Mononuclear cell (primary cell): ENCODE results near the gene CDON. TPM values are rescaled to one million over a fixed set of nuclear protein-coding genes. Genes with fewer than 3 reads are reported as not detected.

Source experiments
- H3K27me3 ChIP-seq: 2 replicates; pipeline ENCODE4 v1.6.0; 2011; ENCODE audit warnings: low read length, control low read depth; ENCODE audit not compliant: insufficient read depth
- H3K4me1 ChIP-seq: 2 replicates; pipeline ENCODE4 v1.5.1; 2011; ENCODE audit warnings: mild to moderate bottlenecking, low read length, control low read depth; ENCODE audit not compliant: insufficient read depth
- H3K4me3 ChIP-seq: 2 replicates; pipeline ENCODE4 v1.5.1; 2011; ENCODE audit warnings: mild to moderate bottlenecking, low read length, moderate library complexity
- H3K9me3 ChIP-seq: 2 replicates; pipeline ENCODE4 v1.5.1; 2011; ENCODE audit warnings: low read depth, mild to moderate bottlenecking, control low read depth, low read length
- total RNA-seq: library from RNA; depleted of rRNA; stranded (reverse); fragments of >200 nt; gene quantifications from one replicate; pipeline ENCODE4 v1.2.3, GENCODE V29; 2012

CDON gene
- total RNA-seq, 1 donor: 1.2 TPM

GRCh38 chr11:125944350-125945010 is 118.2 kb downstream of the CDON start:
- H3K4me1 ChIP-seq: no peaks in the 10 kb centered on the region
- H3K4me3 ChIP-seq: no peak overlapping the region
- H3K27me3 ChIP-seq: no peaks in the 10 kb centered on the region
- H3K9me3 ChIP-seq: no peaks in the 10 kb centered on the region

- Histone ChIP-seq H3K4me3 (no peak overlapping the region), H3K27me3 (no peaks in the 10 kb centered on the region), H3K9me3 (no peaks in the 10 kb centered on the region), H3K4me1 (no peaks in the 10 kb centered on the region)
Measured at GRCh38 chr11:125943661-125944349, 118.9 kb downstream of the CDON start.

GRCh38 chr11:125942771-125943428 is 119.8 kb downstream of the CDON start:
- no peaks in the 10 kb centered on the region for H3K9me3 ChIP-seq
- H3K4me3 ChIP-seq: no peak overlapping the region
- no peaks in the 10 kb centered on the region for H3K27me3 ChIP-seq
- no peaks in the 10 kb centered on the region for H3K4me1 ChIP-seq

GRCh38 chr11:125941619-125942611 is 120.8 kb downstream of the CDON start:
- H3K4me1 ChIP-seq: no peaks in the 10 kb centered on the region
- H3K4me3 ChIP-seq: no peak overlapping the region
- no peaks in the 10 kb centered on the region for H3K9me3 ChIP-seq
- no peaks in the 10 kb centered on the region for H3K27me3 ChIP-seq

- H3K27me3 ChIP-seq: no peaks in the 10 kb centered on the region
- no peaks in the 10 kb centered on the region for H3K4me1 ChIP-seq
Measured at GRCh38 chr11:125941267-125941618, 121.4 kb downstream of the CDON start.

DNA sequence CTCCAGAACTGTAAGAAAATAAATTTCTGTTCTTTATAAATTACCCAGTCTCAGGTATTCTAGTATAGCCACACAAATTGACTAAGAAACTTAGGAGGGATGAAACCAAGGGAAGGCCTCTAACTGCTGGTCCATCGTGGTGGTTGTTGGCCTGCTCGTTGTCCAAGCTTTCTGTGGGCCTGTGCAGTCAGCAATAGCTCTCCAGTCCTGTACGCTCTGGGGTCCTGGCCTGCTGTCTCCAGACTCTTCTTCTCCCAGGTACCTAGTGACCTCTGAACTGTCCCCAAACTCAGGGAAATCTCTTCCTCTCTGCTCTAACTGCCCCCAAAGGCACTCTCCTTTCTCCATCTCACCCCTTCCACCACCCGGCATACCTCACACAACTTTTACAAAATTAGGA is 122.5 kb downstream of the CDON start:
- H3K4me1 ChIP-seq: no peaks in the 10 kb centered on the region
- no peak overlapping the region for H3K4me3 ChIP-seq
- H3K27me3 ChIP-seq: no peaks in the 10 kb centered on the region
- H3K9me3 ChIP-seq: no peaks in the 10 kb centered on the region

More at GRCh38 chr11:125941267-125941618, 121.4 kb downstream of the CDON start:
- no peaks in the 10 kb centered on the region for H3K9me3 ChIP-seq
- no peak overlapping the region for H3K4me3 ChIP-seq

DNA sequence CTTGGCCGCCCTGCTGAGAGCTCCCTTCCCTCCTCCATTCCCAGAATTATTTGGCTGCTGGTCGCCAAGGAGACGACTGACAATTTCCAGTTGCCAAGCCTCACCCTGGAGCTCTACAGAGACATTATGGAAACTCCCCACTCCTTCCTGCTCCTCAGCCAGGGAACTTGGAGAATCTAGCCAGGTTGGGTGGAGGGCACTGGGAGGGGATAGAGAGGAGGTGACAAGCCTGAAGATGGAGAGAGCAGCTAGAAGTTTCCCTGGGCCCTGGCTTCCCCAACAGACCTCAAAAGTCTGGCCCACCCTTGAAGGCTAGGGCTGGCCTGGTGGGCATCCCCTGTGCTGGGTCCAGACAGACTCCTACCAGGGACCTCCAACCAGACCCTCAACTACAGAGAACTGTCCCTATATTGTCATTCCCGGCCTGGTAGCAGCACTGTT is 123.6 kb downstream of the CDON start:
- Histone ChIP-seq H3K4me1 (no peaks in the 10 kb centered on the region), H3K27me3 (no peaks in the 10 kb centered on the region), H3K4me3 (no peak overlapping the region), H3K9me3 (no peaks in the 10 kb centered on the region)

GRCh38 chr11:125938418-125938817 is 124.2 kb downstream of the CDON start:
- Histone ChIP-seq H3K4me1 (no peaks in the 10 kb centered on the region), H3K27me3 (no peaks in the 10 kb centered on the region), H3K9me3 (no peaks in the 10 kb centered on the region), H3K4me3 (no peak overlapping the region)

GRCh38 chr11:125935618-125936199 is 127.0 kb downstream of the CDON start:
- Histone ChIP-seq H3K4me1 (no peaks in the 10 kb centered on the region), H3K9me3 (no peaks in the 10 kb centered on the region), H3K27me3 (no peaks in the 10 kb centered on the region), H3K4me3 (no peak overlapping the region)

DNA sequence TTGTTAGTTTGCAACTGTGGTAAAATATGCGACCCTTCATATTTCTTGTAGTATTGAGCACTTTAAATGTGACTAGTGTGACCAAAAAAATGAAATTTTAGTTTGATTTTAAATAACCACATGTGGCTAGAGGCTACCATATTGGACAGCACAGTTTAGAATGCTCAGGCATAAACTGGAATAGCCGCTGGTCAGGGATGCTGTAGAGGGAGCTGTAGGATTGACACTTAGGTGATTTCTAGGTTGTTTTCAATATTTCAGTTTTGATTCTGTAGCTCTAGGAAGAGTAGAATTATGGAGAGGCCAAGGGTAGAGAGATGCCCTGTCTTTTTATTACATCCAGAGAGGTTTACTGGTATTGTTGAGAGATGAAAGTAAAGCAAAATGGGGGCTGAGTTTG is 127.6 kb downstream of the CDON start:
- no peaks in the 10 kb centered on the region for H3K4me1 ChIP-seq
- no peaks in the 10 kb centered on the region for H3K9me3 ChIP-seq
- H3K27me3 ChIP-seq: no peaks in the 10 kb centered on the region
- no peak overlapping the region for H3K4me3 ChIP-seq

- Histone ChIP-seq H3K4me3 (no peak overlapping the region), H3K9me3 (no peaks in the 10 kb centered on the region), H3K27me3 (no peaks in the 10 kb centered on the region), H3K4me1 (peaks cover 6% of the 10 kb centered on the region)
Measured at GRCh38 chr11:125934473-125934872, 128.2 kb downstream of the CDON start.

DNA sequence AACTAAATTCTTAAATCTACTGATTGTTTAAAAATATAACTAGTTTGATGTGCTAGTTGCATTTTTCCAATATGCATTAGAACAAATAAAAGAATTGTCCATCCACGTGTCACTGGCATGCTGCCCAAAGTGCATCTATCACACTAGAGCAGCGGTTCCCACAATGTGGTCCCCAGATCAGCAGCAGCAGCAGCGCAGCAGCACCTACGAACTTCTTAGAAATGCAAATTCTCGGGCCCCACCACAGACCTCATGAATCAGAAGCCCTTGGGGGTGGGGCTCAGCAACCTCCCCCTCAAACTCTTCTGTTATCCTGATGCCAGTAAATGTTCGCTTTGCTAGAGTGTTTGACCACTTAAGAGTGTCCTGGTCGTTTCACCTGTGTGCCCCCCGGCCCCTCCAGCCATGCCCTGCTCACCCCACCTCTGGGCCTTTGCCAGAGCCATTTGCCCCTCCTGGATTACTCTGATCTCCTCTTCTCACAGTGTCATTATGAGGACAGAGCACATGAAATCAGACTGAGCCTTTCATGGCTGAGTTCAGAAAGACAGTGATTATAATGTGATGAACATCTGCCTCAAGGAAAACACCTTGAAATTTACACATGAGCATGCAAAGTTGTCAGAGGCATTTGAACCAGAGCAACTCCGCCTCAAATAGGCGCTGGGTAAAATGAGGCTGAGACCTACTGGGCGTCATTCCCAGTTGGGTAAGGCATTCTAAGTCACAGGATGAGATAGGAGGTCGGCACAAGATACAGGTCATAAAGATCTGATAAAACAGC is 129.4 kb downstream of the CDON start:
- no peak overlapping the region for H3K4me3 ChIP-seq
- H3K27me3 ChIP-seq: no peaks in the 10 kb centered on the region
- H3K4me1 ChIP-seq: peaks cover 6% of the 10 kb centered on the region
- no peaks in the 10 kb centered on the region for H3K9me3 ChIP-seq

DNA sequence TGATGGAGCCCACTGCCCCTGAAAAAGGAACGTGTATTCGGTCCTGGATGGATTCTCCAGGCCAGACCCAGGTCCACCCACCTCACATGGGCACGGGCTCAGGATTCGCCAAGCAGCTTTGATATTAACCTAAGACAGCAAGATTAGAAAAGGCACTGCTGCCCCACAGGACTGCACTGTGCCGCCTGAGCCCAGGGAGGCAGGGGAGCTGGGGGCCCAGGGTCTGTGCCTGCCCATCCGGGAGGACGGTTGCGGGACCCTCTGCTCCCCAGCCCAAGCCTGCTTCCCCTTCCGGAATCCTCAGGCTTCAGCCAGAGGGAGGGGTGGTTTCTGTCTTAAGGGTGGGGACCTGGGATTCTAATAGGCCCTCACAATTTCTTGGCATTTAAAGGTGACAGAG is 130.4 kb downstream of the CDON start:
- Histone ChIP-seq H3K27me3 (no peaks in the 10 kb centered on the region), H3K9me3 (no peaks in the 10 kb centered on the region)

GRCh38 chr11:125931668-125932067 is 131.0 kb downstream of the CDON start:
- Histone ChIP-seq H3K4me1 (peaks cover 6% of the 10 kb centered on the region), H3K4me3 (no peak overlapping the region), H3K27me3 (no peaks in the 10 kb centered on the region), H3K9me3 (no peaks in the 10 kb centered on the region)

More for the DNA sequence above, 130.4 kb downstream of the CDON start:
- no peak overlapping the region for H3K4me3 ChIP-seq
- peaks cover 6% of the 10 kb centered on the region for H3K4me1 ChIP-seq
